GM12801 (cell line): Measurements from ENCODE around the gene PRKCZ.

ENCODE experiments used
- TF ChIP-seq, protein P1 (sequence below): IDR thresholded peaks from one replicate; pipeline ENCODE4 v1.5.1; 2011; ENCODE audit warnings: control low read depth; ENCODE audit not compliant: insufficient read length; ENCODE audit errors: extremely low read depth

PRKCZ gene

DNA sequence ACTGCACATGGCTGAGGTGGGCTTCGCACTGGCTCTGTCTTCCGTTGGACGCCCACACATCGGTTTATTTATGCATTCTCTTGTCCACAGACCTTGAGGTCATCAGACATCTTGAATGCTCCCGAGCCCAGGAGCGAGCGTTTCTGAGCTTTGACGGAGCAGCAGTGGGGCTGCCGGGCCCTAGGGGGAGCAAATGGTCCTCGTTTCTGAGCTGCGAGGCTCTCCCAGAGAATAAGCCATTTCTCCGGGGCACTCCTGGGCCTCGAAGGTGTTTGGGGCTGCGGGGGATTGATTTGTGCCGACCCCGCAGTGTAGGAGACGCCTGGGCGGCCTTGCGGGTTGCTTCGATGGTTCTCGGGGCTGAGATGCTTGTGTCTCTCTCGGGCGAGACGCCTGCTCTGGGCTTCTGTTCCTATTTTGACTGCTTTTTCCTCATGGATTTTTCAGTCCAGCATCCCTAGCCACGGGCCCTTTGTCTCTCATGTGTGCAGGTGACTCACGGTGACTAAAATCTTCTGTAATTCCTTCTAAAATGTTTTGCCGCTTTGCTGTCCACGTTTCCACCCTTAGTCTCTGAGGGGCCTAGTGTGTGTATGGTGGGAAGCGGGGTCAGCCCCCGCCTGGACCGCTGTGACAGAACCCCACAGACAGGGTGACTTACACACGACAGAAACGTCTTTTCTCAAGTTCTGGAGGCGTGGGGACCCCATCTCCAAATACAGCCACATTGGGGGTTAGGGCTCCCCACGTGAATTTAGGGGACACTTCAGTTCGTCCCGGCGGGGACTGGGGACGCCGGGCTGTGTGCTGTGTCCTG lies 82.2 kb downstream of the PRKCZ start:
- TF ChIP-seq, protein P1, sequence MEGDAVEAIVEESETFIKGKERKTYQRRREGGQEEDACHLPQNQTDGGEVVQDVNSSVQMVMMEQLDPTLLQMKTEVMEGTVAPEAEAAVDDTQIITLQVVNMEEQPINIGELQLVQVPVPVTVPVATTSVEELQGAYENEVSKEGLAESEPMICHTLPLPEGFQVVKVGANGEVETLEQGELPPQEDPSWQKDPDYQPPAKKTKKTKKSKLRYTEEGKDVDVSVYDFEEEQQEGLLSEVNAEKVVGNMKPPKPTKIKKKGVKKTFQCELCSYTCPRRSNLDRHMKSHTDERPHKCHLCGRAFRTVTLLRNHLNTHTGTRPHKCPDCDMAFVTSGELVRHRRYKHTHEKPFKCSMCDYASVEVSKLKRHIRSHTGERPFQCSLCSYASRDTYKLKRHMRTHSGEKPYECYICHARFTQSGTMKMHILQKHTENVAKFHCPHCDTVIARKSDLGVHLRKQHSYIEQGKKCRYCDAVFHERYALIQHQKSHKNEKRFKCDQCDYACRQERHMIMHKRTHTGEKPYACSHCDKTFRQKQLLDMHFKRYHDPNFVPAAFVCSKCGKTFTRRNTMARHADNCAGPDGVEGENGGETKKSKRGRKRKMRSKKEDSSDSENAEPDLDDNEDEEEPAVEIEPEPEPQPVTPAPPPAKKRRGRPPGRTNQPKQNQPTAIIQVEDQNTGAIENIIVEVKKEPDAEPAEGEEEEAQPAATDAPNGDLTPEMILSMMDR, result no peak

DNA sequence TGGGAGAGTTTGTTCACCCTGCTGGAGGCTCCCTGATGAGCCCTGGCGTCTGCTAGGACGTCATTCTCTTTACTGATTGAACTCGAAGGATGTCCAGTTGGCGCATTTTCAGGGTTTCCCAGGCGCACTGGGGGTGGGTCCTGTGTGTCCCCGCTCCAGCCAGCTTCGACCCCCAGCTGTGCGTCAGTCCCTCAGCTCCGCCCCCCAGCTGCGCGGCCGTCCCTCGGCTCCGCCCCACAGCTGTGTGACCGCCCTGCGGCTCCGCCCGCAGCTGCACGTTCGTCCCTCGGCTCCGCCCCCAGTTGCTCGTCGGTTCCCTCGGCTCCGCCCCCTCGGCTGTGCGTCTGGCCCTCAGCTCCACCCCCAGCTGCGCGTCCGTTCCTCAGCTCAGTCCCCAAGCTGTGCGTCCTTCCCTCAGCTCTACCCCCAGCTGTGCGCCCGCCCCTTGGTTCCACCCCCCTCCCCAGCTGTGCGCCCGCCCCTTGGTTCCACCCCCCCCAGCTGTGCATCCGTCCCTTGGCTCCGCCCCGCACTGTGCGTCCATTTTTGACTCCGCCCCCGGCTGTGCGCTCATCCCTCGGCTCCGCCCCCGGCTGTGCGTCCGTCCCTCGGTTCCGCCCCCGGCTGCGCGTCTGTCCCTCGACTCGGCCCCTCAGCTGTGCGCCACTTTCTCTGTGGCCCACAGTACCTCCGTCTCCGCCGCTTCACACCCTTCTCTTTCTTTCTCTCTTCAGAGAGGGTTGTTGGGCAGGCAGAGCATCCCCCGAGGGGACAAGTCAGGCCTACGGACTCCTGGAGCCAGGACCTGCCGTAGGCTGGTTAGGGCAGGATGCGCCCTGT lies 83.0 kb downstream of the PRKCZ start:
- TF ChIP-seq, protein P1, result no peak

DNA sequence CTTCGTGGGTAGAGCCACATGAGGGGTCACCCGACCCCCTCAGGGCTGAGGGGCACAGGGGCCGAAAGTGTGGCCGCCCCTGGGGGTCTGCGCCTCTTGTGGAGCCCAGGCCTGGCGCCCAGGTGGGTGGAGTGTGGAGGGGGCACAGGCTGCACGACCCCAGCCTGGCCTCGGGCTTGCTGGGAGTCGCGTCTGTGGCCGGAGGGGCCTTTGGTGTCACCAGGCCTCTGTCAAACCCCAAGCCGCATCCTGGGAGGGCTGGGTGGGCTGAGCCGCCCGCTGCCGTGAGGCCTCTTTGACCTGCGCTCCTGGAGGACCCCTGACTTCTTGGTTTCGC lies 83.6 kb downstream of the PRKCZ start:
- TF ChIP-seq, protein P1, result no peak

DNA sequence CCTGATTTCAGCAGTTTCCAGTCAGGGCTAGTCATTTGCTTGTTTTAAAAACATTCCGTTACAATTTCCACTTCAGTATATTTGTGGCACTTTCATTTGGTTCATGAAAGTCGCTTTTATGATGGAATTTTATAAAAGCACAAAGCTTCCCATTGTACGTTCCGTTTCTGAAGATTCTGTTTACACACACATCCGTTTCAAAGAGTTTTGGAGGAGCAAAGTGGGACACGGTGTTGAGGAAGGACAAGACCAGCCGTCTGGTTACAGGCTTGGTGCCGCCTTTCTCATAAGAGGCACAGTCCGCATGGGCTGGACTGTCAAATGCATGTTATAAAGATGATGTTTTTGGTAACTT lies 84.0 kb downstream of the PRKCZ start:
- TF ChIP-seq, protein P1, result no peak

DNA sequence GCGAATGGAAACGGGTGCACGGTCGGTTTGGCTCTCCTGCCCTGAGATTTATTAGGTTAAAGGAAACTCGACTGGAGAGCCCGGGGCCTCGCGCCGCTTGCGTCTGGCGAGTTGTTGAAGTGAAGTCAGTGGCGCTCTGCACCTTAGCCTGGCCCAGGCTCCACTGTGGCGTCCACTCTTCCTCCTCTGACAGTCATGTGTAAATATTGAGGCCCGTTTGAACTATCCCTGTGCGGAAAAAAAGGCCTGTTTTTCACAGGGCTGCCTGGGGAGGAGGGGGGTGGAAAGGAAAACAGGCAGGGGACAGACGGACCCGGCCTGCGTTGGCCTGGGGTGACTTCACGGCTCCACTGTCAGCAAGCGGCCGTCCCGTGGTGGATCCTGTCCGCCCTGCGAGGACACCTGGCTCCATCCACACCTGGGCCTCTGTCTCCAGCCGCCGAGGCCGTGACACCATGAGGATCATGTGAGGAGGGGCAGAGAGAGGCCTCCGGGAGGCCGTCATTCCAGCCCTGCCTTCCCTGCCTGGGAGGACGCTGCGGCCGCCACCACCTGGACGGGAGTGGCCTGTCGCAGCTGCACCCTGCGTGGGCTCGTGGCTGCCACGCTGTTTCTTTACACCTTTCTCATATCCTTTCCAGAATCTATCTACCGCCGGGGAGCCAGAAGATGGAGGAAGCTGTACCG lies 84.6 kb downstream of the PRKCZ start:
- TF ChIP-seq, protein P1, result no peak

DNA sequence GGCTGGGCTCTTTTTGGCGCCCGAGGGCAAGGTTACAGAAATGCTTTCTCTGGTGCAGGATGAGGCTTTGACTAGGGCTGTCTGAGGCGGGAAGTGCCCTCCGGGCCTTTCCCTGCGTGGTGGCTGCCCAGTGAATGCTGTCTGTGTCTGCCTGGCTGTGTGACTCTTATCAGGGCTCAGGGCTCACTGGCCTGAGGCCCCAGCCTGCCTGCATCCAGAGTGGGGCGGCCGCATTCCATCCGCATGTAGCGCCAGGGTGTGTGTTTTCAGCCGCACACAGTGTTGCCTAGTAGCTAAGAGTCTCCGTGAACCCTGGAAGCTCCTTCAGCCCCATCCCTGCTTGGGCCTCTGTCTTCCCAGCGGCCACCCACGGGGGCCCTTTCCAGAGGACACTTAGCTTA lies 85.2 kb downstream of the PRKCZ start:
- TF ChIP-seq, protein P1, result no peak

DNA sequence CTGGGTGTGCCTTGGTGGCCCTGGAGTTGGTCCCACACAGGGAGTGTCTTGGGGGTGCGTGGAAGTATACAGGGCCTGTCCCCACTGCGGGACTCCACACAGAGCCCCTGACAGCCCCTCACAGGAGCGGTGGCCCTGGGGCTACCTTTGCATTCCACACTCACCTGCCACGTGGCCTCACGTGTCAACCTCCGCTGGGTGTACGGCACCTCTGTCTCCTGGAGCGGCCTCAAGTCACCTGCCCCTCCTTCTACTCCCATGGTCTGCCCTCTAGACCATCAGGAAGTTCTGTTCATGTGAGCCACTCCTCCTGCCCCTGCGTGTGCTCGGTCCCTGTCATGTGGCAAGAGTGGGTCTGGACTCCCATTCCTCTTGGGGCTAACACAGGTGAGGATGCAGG lies 85.7 kb downstream of the PRKCZ start:
- TF ChIP-seq, protein P1, result no peak
